OCI-LY7 (cell line): Measurements from ENCODE around the gene SLC9A7. TPM values are rescaled to one million over a fixed set of nuclear protein-coding genes. Genes with fewer than 3 reads are reported as not detected.

ENCODE experiments used
- BruUV-seq: library from RNA; stranded (reverse); fragments of 400-500 nt; replicated peaks from 2 replicates; lab custom pipeline; 2021; lab: Mats Ljungman, UMichigan
- CTCF ChIA-PET: fragments of 300-600 bp; sonication (Branson Sonifier 250); formaldehyde crosslinking; loops from one replicate; lab custom pipeline; 2022; ENCODE audit warnings: antibody characterized with exemption; ENCODE audit not compliant: unreplicated experiment; lab: Charles Lee
- POLR2A ChIA-PET: fragments of 300-600 bp; sonication (Branson Sonifier 250); formaldehyde crosslinking; loops from one replicate; lab custom pipeline; 2022; ENCODE audit warnings: antibody characterized with exemption; lab: Charles Lee
- DNase-seq: peaks from one replicate; pipeline ENCODE4 v3.0.0-alpha.2; 2015; ENCODE audit warnings: low spot score
- H2AFZ ChIP-seq: fragments of 200-600 bp; sonication (generic), shearing (Covaris generic); 2 replicates; pipeline ENCODE4 v1.6.1; 2014; ENCODE audit warnings: mild to moderate bottlenecking, antibody characterized with exemption, low read length, moderate library complexity
- H3K27ac ChIP-seq: fragments of 200-600 bp; sonication (generic); 2 replicates; pipeline ENCODE4 v1.5.1; 2014; ENCODE audit warnings: mixed run types, low read depth, mild to moderate bottlenecking, moderate library complexity, low read length, inconsistent platforms; ENCODE audit not compliant: poor library complexity, severe bottlenecking
- H3K36me3 ChIP-seq: fragments of 200-600 bp; sonication (generic); 2 replicates; pipeline ENCODE4 v1.6.1; 2014; ENCODE audit warnings: mild to moderate bottlenecking, antibody characterized with exemption, low read length, moderate library complexity, mixed read lengths; ENCODE audit not compliant: insufficient read depth
- H3K4me1 ChIP-seq: fragments of 200-600 bp; sonication (generic); 2 replicates; pipeline ENCODE4 v1.5.1; 2014; ENCODE audit warnings: mild to moderate bottlenecking, low read length; ENCODE audit not compliant: insufficient read depth, poor library complexity, severe bottlenecking
- H3K4me2 ChIP-seq: fragments of 200-600 bp; sonication (generic); 2 replicates; pipeline ENCODE4 v1.6.1; 2014; ENCODE audit warnings: mild to moderate bottlenecking, low read length
- H3K4me3 ChIP-seq: fragments of 200-600 bp; sonication (generic); 2 replicates; pipeline ENCODE4 v1.5.1; 2014; ENCODE audit warnings: mild to moderate bottlenecking, low read depth, low read length; ENCODE audit not compliant: poor library complexity, severe bottlenecking
- H3K79me2 ChIP-seq: fragments of 200-600 bp; sonication (generic); 2 replicates; pipeline ENCODE4 v1.6.1; 2016; ENCODE audit warnings: low read depth, mild to moderate bottlenecking, low read length, moderate library complexity, mixed read lengths; ENCODE audit not compliant: insufficient read depth
- H3K9me2 ChIP-seq: fragments of 200-600 bp; sonication (generic); 2 replicates; pipeline ENCODE4 v1.6.1; 2016; ENCODE audit warnings: mild to moderate bottlenecking, low read length, mixed read lengths; ENCODE audit not compliant: insufficient read depth
- H3K9me3 ChIP-seq: fragments of 200-600 bp; sonication (generic); 2 replicates; pipeline ENCODE4 v1.6.1; 2014; ENCODE audit warnings: mild to moderate bottlenecking, mixed run types, low read length, mixed read lengths
- H4K20me1 ChIP-seq: fragments of 200-600 bp; sonication (generic); 2 replicates; pipeline ENCODE4 v1.6.1; 2014; ENCODE audit warnings: mild to moderate bottlenecking, antibody characterized with exemption, low read length, moderate library complexity, mixed read lengths; ENCODE audit not compliant: insufficient read depth
- CTCF ChIP-seq: fragments of 200-600 bp; sonication (generic); conservative IDR thresholded peaks from 2 replicates; pipeline ENCODE4 v1.5.1; 2014; ENCODE audit warnings: mild to moderate bottlenecking, antibody characterized with exemption, low read length, moderate library complexity, mixed read lengths
- EZH2phosphoT487 ChIP-seq: fragments of 200-600 bp; sonication (generic); IDR thresholded peaks from 2 replicates; pipeline ENCODE4 v1.6.1; 2018; ENCODE audit warnings: low read depth, borderline replicate concordance, mild to moderate bottlenecking, mixed run types, antibody characterized with exemption, low read length, moderate library complexity, mixed read lengths
- intact Hi-C: fragments of 100-400 bp; cut with micrococcal nuclease; formaldehyde crosslinking; loops from one replicate; pipeline ENCODE4 v1.10.0; 2022; ENCODE audit not compliant: unreplicated experiment
- total RNA-seq, 2 experiments: library from RNA; depleted of rRNA in 1 of 2; stranded (reverse); fragments of >200 nt in 1 of 2; shearing (Covaris generic) in 1 of 2; gene quantifications; 2 replicates each; pipeline ENCODE4 v1.2.3, GENCODE V29; 2014 to 2022

Gene SLC9A7
- total RNA-seq, 2 experiments from 2014 or later = 40.5 to 59.6 TPM

GRCh38 chrX:46574774-46575381 is 184.0 kb downstream of the SLC9A7 start:
- no peaks in the 10 kb centered on the region for H4K20me1 ChIP-seq
- H3K4me3 ChIP-seq = peak overlapping the region; percentile 74
- H3K9me3 ChIP-seq = no peaks in the 10 kb centered on the region
- H3K4me1 ChIP-seq = peaks cover 33% of the 10 kb centered on the region
- TF ChIP-seq EZH2phosphoT487 (no peak), CTCF (0 out of 2 replicates have a peak, but pooled peaks have one; percentile 0)
- DNase-seq = peak; percentile 13
- no TSS peak for BruUV-seq
- no peaks in the 10 kb centered on the region for H3K9me2 ChIP-seq
- H3K79me2 ChIP-seq = peaks cover 8% of the 10 kb centered on the region; the same call in 1 of the 2 replicates
- intact Hi-C loops = loop anchor here (5.0 kb wide), 2 partner anchors 67 to 182 kb away; partner anchors contain the start of gene SLC9A7
- H3K36me3 ChIP-seq = peaks cover 5% of the 10 kb centered on the region; the same call in 1 of the 2 replicates
- ChIA-PET CTCF (no interaction called here), POLR2A (no interaction called here)
- H3K4me2 ChIP-seq = peak overlapping the region; percentile 76
- peak overlapping the region; percentile 52; the same call in 1 of the 2 replicates for H2AFZ ChIP-seq
- H3K27ac ChIP-seq = no peak overlapping the region

DNA sequence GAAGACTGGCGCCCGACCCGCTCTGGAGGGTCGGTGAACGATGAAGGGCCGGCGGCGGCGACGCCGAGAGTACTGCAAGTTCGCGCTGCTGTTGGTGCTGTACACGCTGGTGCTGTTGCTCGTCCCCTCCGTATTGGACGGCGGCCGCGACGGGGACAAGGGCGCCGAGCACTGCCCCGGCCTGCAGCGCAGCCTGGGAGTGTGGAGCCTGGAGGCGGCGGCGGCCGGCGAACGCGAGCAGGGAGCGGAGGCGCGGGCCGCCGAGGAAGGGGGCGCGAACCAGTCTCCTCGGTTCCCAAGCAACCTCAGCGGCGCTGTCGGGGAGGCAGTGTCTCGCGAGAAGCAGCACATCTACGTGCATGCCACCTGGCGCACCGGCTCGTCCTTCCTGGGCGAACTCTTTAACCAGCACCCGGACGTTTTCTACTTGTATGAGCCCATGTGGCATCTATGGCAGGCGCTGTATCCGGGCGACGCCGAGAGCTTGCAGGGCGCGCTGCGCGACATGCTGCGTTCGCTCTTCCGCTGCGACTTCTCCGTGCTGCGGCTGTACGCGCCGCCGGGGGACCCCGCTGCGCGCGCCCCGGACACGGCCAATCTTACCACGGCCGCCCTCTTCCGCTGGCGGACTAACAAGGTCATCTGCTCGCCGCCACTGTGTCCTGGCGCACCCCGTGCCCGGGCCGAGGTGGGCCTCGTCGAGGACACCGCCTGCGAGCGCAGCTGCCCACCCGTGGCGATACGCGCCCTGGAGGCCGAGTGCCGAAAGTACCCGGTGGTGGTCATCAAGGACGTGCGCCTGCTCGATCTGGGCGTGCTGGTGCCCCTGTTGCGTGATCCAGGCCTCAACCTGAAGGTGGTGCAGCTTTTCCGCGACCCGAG is 184.8 kb downstream of the SLC9A7 start:
- Histone ChIP-seq H4K20me1 (no peaks in the 10 kb centered on the region), H3K79me2 (peaks cover 8% of the 10 kb centered on the region; the same call in 1 of the 2 replicates), H3K9me3 (no peaks in the 10 kb centered on the region), H3K4me1 (peaks cover 33% of the 10 kb centered on the region), H2AFZ (peak overlapping the region; percentile 59), H3K27ac (peak overlapping the region; percentile 80), H3K4me3 (peak overlapping the region; percentile 74), H3K36me3 (peaks cover 5% of the 10 kb centered on the region; the same call in 1 of the 2 replicates), H3K9me2 (no peaks in the 10 kb centered on the region), H3K4me2 (peak overlapping the region; percentile 76)
- intact Hi-C loops = loop anchor here (5.0 kb wide), 1 partner anchor 183 kb away; the partner anchor contains the start of gene SLC9A7
- DNase-seq = peak; percentile 86
- TF ChIP-seq EZH2phosphoT487 = no peak
- 0 out of 2 replicates have a peak, but pooled peaks have one; percentile 28 for TF ChIP-seq CTCF
- BruUV-seq = no TSS peak
- ChIA-PET POLR2A (no interaction called here), CTCF (no interaction called here)
